Epithelial cell of prostate (primary cell): Measurements from ENCODE around the gene ARGLU1.
A peak's percentile ranks its signal among the peaks of the same experiment; 100 is the strongest.
"Not testable (repeated sequence)": the region's sequence is repeated elsewhere in the genome, so short reads cannot be mapped to it uniquely, and the experiment has no call there.

ENCODE experiments used
- DNase-seq: peaks from one replicate; pipeline ENCODE4 v3.0.0-alpha.2; 2011; ENCODE audit warnings: low read depth, low spot score
- H3K27ac ChIP-seq: fragments of 450-650 bp; 2 replicates; pipeline ENCODE4 v1.5.1; 2017; ENCODE audit warnings: mild to moderate bottlenecking

Gene ARGLU1

GRCh38 chr13:106567474-106568298, at the start of gene ARGLU1:
TSS of gene ARGLU1 (minus strand) at chr13:106568137. CDS start at chr13:106567919, 218 bp downstream.
- peak; percentile 64 for DNase-seq
- peak within 1 kb of the TSS; percentile 89 for H3K27ac ChIP-seq

- peak; percentile 43 for DNase-seq
- H3K27ac ChIP-seq = no peak overlapping the region
These were observed 49.6 kb upstream of the ARGLU1 start for GRCh38 chr13:106617561-106617960.

GRCh38 chr13:106616729-106617128, 48.8 kb upstream of the ARGLU1 start:
- no peak for DNase-seq
- H3K27ac ChIP-seq = no peak overlapping the region

GRCh38 chr13:106614874-106615273, 46.9 kb upstream of the ARGLU1 start:
- no peak for DNase-seq
- no peak overlapping the region for H3K27ac ChIP-seq

- DNase-seq = no peak
- no peak overlapping the region for H3K27ac ChIP-seq
These were observed 44.8 kb upstream of the ARGLU1 start for GRCh38 chr13:106612688-106613087.

- peak overlapping the region; percentile 15 for H3K27ac ChIP-seq
- DNase-seq = peak; percentile 65
These were observed 42.5 kb upstream of the ARGLU1 start for GRCh38 chr13:106610486-106610885.

GRCh38 chr13:106609116-106609515, 41.2 kb upstream of the ARGLU1 start:
- no peak for DNase-seq
- H3K27ac ChIP-seq = no peak overlapping the region

GRCh38 chr13:106603546-106603945, 35.6 kb upstream of the ARGLU1 start:
- H3K27ac ChIP-seq = no peak overlapping the region
- DNase-seq = no peak

GRCh38 chr13:106602178-106602577, 34.2 kb upstream of the ARGLU1 start:
- no peak for DNase-seq
- no peak overlapping the region for H3K27ac ChIP-seq

GRCh38 chr13:106601489-106601888, 33.6 kb upstream of the ARGLU1 start:
- DNase-seq = no peak
- no peak overlapping the region for H3K27ac ChIP-seq

- not testable (repeated sequence) for H3K27ac ChIP-seq, DNase-seq
These were observed 32.8 kb upstream of the ARGLU1 start for GRCh38 chr13:106600798-106601135.

GRCh38 chr13:106599875-106600797, 32.2 kb upstream of the ARGLU1 start:
- H3K27ac ChIP-seq = no peak overlapping the region
- no peak for DNase-seq

GRCh38 chr13:106597749-106598395, 29.9 kb upstream of the ARGLU1 start:
- DNase-seq = no peak
- H3K27ac ChIP-seq = no peak overlapping the region

- no peak for DNase-seq
- H3K27ac ChIP-seq = no peak overlapping the region
These were observed 29.2 kb upstream of the ARGLU1 start for GRCh38 chr13:106597186-106597585.

- H3K27ac ChIP-seq = no peak overlapping the region
- DNase-seq = no peak
These were observed 28.5 kb upstream of the ARGLU1 start for GRCh38 chr13:106596275-106596937.

- no peak for DNase-seq
- H3K27ac ChIP-seq = no peak overlapping the region
These were observed 27.7 kb upstream of the ARGLU1 start for GRCh38 chr13:106595625-106596024.

GRCh38 chr13:106594980-106595379, 27.0 kb upstream of the ARGLU1 start:
- no peak overlapping the region for H3K27ac ChIP-seq
- no peak for DNase-seq

- no peak for DNase-seq
- no peak overlapping the region for H3K27ac ChIP-seq
These were observed 25.2 kb upstream of the ARGLU1 start for GRCh38 chr13:106593132-106593531.

- no peak for DNase-seq
- H3K27ac ChIP-seq = no peak overlapping the region
These were observed 23.4 kb upstream of the ARGLU1 start for GRCh38 chr13:106591299-106591698.

- DNase-seq = no peak
- no peak overlapping the region for H3K27ac ChIP-seq
These were observed 21.8 kb upstream of the ARGLU1 start for GRCh38 chr13:106589716-106590115.
